ENCODE data around the gene CFAP43.
A peak's percentile ranks its signal among the peaks of the same experiment; 100 is the strongest.

Gene CFAP43

DNA sequence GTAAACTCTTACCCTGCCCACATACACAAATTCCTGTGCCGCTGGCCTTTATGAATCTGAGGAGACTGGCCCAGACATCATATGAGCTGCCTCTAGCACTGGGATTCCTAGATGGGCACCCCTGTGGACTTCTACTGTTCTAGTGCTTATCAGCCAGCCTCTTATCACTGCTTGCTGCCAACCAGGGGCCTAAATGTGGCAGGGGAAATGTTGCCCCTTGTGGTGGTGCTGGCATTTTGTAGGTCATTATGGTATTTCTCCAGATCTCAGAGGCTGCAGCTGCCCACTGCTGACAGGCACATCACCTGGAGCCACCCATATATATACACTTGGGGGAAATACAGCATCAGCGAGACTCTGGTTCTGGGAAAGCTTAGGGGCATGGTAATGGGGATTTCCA, 104.8 kb downstream of the CFAP43 start:
- peak; percentile 12 for DNase-seq

DNA sequence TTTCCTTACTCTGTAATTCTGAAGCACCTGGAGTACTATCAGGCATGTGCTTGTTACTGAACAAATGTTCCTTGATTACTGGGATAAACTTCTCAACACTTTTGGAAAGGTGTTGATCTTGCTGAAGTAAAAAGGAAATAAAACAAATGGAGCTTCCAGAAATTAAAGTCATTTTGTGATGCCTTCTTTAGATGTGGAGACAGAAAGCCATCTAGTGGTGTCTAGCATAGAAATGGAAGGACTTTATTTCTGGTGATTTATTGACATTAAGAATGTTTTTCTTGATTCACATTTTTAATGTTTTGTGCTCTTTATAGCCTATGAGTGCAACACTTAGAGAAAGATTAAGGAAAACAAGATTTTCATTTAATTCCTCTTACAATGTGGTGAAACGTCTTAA, 108.8 kb downstream of the CFAP43 start:
- peak; percentile 24 for DNase-seq

DNA sequence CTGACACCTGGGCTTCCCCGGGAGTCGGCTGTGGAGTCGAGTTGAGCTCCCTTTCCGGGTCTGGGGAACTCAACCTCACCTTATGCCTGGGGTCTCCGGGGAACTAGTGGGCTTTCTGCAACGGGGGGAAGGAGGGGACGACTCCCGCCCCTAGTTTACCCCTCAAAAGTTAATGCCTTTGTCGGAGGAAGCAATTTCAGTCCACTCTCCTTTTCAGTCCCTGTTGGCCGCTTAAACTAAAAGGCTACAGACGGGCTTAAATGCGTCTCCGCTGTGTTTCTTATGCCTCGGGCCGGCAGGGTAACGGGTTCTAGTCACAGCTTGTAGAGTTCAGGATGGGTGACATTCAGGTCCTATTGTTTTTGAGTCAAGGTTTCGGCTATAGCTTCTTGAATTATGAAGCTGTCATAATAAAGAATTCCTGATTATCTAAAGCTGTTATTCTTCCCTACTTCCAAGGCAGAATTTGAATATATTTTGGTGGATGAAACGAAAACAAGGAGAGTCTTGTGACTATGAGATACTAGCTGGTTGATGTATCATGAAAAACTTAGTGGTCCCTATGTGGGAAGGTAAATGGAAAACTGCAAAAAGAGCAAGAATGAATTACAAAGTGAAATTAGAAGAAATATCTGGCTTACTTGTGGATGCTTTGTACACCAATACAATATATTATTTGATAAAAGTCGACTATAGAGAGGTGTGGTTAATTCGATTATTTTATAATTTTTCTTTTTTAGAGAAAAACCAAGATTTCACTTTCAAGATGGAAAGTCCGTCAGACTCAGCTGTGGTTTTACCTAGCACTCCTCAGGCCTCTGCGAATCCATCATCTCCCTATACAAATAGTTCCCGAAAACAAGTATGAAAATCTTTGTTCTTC, 109.7 kb downstream of the CFAP43 start:
- no peak for DNase-seq

DNA sequence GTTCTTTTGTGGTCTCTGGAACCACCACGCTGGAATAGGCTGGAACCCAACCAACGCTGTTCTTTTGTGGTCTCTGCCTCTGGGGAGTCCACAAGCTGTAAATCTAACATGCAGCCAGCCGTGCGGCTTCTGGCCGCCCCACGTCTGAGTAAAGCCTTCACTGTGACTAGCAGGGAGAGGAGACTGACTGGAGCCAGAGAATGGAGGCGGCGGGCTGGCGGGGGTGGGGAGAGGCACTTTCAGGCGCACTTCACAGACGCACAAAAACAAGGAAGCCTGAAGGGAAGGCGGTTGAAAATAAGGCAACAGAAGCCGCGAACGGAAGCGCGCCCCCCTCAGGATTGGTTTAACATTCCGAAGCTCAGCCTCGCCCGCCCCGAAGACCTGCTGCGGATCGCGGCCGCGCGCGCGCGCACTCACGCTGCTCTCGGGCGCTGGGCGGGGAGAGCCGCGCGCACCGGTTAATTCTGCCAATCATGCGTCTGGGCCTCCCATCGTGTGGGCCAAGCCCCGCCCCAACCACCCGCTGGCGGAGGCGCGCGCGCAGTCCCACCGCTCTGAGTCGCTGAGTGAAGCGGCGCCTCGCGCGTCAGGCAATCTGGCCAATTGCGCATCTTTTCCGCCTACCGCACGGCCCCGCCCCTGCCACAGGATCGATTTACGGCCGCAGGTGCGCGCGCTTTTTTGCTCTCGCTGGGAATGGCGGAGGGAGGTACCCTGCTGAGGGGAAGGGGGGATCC, 110.5 kb downstream of the CFAP43 start, which contains the start of gene SFR1:
TSS of gene SFR1 (plus strand) at position 687 of the 740 bp plus-strand sequence. CDS start at position 700, 13 bp downstream.
- DNase-seq: peak; percentile 100

DNA sequence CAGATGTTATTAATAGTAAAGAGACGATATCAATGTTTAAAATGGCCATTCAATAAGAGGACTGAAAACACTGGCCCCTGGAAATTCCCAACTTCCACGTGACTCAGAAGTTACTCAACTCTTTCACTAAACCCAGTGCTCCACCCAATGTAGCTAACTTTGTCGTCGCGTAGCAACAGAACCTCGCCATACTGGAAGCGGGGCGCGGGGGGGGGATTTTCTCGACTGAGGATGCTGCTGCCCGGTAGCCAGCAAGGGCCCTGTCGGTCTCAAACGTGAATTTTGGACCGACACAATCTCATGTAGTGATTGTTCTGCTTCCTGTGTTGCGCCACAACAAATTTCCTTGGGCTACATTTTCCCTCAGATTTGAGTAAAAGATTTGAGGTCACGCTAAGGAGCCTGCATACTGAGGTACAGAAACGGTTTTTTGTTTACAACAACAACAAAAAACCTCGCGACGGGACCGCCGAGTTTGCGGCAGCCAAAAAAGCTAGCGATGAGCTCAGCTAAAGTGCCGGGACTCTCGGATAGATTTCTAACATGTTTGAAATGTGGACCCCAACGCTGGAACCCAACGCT, 111.2 kb downstream of the CFAP43 start:
- peak; percentile 96 for DNase-seq

DNA sequence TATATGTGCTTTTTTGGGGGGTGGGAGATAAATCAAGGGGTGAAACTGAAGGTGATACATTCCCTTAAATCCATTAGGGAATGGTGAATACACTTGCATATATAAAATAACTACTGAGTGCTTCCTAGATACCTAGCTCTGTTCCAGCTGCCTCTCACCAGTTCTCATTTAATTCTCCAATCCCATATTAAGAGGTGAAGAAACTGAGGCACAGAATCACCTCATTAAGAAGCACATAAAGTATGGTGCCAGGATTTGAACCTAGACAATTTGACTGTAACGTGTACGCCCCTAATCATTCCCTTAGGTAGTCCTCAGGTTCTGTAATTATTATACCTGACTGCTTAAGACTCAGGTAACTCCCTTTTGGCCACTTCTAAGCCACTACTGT, 111.7 kb downstream of the CFAP43 start:
- no peak for DNase-seq

DNA sequence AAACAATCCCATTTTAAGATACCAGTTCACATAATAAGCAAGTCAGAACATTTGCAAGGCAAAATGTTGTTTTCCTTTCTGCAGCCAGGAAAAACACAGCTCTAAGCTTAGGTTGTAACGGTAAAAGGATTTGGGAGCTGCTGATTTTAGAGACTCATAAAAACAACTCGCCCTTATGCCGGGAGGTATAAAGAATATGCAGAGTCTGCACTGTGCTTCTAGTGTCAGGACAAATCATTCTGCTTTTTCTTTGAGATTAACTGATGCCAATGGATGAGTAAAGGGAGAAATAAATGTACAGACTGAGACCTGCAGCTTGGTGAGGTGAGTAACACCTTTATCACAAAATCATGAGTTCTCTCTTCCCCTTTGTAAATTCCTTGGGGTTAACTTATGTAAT, 112.2 kb downstream of the CFAP43 start:
- DNase-seq: no peak

DNA sequence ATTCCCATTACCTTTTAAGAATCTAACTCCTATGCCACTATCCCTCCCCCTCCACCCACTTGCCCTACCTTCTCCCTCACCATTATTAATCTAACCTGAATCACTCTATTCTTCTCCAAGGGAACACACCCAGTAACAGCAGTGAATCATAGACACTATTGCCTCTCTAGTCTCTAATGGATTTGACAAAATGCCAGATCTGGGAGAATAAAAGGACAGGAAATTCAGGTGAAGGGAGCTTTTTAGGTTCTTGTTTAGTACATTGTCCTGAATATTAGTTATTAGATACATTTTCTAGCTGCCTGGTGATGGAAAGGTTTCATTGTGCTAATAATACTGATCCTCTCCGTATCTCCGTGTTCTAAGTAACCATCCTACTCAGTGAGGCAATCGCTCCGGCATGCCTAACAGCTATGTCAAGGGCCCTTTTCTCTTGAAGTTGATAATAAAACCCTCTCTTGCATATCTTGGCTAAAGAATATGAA, 114.3 kb downstream of the CFAP43 start:
- no peak for DNase-seq

DNA sequence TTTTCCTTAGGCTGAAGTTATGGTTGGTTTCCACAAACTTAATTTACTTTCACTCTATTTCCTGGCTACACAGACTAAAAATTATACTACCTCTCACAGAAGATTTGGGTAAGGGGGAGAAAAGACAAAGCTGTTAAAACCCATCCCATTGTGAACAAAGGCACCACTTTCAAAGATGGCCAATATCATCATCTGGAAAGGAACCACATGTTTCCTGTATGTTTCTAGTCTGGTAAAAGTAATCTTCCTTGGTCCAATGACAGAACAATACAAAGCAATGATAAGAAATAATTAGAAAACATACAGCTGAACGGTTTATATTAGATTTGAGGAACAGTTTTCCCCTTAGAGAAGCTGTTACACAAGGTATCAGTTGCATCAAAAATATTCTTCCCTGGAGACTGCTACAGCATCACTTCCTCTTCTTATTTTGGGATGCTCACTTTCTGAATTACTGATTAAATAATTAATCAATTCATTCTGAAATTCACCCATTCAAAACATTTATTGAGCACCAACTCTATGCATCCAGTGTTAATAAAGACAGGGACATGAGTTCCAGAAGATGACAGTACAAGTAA, 118.7 kb downstream of the CFAP43 start:
- DNase-seq: no peak

DNA sequence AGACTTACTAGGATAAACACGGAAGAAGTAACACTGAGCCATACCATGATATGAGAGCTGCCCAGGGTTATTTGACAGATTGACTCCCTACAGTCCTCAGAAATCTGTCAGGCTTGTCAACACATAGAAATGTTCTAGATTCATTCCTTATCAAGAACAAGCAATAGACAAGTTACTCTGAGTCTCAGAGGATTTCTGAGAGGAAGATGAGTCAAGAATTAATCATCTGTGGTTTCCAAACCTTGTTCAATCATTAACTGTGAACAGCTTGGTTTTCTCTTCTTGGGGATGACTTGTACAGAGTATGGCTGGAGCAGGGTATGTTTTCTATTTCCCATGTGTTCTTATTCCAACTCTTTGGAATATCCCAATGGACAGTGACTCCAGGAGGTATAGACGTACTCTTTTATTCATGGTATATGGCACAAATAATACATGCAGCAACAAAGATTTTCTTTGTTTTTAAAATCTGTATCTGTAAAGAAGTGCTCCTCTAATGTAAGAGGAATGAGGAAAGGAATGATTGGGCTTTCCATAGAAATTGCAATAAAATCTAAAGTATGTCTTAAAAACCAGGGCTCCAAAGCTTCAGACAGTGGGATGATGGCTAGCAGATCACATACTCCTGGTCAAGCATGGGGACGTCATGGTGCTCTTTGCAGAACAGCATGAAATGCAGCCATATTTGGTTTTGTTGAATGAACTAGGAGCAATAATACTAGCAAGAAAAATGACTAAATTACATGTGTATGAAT, 122.1 kb downstream of the CFAP43 start:
- DNase-seq: no peak

DNA sequence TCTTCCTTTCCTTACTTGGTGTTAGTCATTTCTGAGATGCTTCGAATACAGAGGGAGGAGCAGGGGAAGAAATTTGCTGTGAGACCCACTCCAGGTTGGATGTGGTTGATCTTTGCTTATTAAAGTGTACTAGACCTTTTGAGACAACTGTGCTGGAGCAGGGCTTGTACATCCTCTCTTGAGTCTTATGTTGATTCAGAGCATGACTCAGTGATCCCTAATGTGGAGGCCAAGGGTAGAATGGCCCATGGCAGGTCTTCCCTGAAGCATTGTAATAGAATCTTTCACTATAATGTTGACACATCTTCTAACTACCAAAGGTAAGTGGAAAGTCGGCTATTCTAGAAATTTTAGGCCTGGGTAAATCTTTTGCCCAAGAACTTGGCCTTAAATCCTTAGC, 127.2 kb downstream of the CFAP43 start:
- DNase-seq: no peak

DNA sequence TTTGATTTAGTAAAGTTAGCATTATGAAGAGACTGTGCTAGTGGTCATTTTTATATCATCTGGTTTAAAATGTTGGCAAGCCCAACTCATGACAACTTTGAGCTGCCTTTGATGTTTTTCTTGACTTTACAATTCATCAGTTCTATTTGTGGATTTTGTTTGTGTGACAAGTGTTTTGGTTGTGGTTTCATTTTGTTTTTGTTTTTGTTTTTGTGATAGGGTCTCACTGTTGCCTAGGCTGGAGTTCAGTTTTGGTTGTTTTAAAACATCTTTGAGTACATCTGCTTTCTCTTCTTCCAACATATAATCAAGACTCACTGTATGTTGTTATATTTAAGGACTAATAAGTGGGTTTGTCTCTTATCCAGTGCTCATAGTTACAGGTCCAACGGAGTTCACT, 127.7 kb downstream of the CFAP43 start:
- no peak for DNase-seq

DNA sequence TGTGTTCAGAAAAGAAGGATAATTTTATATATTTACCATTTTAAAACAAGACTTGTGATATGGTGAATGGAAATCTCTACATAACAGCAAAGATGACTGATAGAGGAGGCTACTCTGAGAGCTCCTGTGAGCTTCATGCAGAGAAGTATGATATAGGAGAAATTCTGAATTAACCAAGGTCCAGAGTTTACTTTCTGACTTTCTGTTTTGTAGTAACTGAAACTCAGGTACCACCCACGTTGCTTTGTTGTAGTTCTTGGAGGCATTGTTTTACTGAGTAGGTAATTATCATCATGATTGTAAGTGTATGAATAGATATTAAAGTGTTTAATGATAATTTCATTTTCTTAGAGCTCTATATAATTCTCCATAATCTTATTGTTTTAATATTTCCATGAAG, 128.2 kb downstream of the CFAP43 start:
- no peak for DNase-seq

DNA sequence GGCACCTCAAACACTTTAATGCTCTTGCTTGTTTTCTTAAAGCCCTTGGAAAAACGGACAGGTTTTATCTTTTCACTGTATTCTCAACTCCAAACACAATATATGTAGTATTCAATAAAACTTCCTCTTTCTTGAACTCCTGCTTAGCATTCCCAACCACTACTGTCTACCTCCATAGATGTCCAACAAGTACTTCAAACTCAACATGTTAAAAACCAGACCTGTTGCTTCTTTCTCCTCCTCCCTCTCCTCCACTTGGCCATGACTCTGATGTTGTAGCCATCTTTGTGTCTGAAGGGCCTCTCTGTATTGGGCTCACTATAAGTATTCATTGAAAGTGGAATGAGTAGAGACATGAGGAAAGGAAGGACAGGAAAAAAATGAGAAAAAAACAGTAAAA, 130.3 kb downstream of the CFAP43 start:
- no peak for DNase-seq

DNA sequence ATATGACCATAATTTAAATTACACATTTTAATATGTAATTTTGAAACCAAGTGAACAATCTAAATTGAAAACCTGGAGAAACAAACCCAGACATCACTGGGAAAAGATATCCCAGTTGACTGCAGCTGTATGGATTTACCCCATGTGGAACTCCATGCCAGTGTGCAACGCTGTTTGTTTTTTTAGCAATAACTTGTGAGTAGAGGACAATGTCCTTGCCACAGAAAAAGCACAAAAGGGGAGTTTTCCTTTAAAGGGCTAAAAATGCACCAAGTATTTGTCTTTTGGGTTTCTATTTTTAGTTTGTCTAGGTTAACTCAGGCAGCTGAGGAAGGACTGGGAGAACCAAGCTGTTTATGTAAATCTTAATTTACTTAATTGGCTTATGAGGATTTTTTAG, 131.4 kb downstream of the CFAP43 start:
- no peak for DNase-seq

DNA sequence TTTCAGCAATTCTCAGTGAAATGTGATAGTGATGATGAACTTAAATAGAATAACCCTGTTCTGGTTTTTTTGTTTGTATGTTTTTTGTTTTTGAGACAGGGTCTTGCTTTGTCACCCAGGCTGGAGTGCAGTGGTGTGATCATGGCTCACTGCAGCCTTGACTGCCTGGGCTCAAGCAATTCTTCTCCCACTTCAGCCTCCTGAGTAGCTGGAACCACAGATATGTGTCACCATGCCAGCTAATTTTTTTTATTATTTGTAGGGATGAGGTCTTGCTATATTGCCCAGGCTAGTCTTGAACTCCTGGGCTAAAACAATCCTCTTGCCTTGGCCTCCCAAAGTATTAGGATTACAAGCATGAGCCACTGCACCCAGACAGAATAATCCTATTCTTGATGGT, 132.2 kb downstream of the CFAP43 start:
- DNase-seq: no peak

DNA sequence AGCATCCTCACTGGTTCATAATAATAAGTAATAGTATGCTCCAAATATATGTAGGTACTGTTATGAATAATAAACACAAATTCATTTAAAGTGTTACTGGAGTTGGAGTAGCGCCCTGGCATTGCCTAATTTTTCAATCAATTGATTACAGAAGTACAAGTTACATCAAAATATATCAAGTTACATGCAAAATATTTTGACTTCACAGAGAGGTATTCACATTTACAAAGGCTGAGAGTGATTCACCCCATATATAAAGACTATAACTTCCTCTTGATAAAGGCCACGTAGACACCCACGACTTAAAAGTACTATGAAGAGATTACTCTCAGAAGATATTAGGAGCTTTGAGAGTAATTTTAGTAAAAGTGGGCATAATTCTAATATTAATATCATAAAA, 132.9 kb downstream of the CFAP43 start:
- DNase-seq: no peak

DNA sequence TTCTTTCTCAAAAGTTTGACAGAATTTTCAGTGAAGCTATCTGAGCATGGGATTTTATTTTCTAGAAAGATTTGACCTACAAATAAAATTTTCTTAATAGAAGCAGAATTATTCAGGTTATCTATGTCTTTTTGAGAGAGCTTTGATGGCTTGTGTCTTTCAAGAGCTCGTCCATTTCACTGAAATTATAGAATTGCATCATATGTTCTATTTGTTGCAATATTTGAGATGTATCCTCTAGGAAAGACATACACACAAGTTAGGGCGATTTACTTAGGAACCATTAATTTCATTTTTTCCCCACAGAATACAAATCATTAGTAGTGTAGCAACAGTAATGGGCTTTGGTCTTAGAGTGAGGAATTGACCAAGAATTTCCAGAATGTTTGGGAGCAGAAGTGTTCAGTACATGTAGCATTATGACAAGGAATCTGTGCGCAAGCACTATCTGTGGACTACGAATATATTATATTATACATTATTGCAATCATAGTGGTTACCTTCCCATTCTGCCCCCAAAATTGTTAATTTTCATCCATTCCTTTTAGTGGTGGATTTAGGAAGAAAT, 133.7 kb downstream of the CFAP43 start:
- DNase-seq: no peak

DNA sequence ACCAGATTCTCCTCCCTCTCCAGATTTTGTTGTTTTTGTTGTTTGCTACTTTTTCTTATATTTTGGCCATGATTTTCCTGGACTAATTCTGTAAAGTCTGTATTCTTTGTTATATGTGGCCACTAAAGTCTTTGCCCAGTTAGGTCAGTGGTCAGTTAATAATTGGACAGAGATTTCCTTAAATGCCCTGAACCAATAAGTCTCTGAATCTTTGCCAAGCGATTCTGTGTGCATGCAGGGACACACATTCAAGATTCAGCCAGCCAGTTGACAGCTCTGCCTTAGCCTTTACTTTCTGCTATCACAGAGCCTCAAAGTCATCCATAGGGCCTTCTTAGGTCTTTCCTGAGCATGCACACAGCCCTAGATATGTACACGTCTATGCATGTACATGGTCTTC, 135.5 kb downstream of the CFAP43 start:
- DNase-seq: no peak

DNA sequence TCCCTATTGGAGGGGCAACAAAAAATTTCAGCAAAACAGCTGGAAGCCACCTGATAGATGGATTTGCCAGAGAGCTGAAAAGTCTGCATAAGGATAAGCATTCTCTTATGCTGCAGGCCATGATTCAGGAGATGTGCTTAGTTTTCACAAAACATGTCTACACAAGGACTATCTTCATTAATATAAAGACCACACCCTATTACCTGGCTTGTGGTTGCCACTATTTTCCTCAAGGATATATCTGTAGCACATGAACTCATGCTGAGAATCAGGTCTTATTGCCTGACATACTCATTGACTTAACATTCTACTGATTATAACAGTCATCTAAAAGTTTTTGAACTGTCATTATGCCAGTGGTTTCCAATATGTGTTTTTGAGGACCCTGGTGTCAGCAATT, 139.4 kb downstream of the CFAP43 start:
- no peak for DNase-seq

DNA sequence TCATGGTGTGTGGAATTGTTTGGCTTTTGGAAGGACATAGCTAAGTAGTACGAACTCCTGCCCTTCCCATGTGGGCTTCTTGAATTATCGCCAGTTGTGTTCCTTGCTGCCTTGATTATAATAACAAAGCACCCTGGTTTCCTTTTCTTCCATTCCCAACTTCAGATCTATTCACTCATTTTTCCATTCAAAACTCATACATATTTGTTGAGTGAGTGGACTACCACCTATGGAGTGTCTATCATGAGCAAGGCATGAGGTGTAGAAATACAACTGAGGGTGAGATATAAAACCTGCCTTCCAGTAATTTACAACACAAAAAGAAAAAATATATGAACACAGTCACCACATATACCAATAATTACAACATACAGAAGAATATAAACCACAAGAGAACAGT, 141.6 kb downstream of the CFAP43 start:
- DNase-seq: no peak

DNA sequence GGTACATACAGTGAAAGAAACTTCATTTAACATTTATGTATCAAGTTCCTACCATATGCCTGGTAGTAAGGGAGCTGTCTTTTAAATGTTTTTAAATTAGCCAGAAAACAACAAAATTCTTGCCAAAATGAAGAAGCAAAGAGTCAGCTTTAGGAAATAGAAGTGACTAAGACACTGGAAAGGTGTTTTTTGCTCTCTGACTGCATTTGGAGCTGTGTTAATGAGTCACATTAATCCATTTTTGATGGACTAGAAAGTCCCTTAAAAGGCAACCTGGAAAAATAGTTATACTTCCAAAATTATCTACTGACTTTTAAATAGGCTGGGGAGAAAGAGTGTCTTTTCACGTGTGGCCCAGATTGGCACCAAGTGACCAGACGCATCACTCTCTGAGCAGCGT, 142.5 kb downstream of the CFAP43 start:
- no peak for DNase-seq
